H7 (cell line): Measurements from ENCODE around the gene CDH11. TPM values are rescaled to one million over a fixed set of nuclear protein-coding genes. Genes with fewer than 3 reads are reported as not detected.
A peak's percentile ranks its signal among the peaks of the same experiment; 100 is the strongest.

Source experiments
- DNase-seq: peaks from one replicate; pipeline ENCODE4 v3.0.0; 2012
- H3K27me3 ChIP-seq: 2 replicates; pipeline ENCODE4 v1.6.0; 2011; ENCODE audit warnings: mild to moderate bottlenecking, low read length; ENCODE audit not compliant: control insufficient read depth, insufficient read depth
- H3K36me3 ChIP-seq: replicated peaks from 2 replicates; pipeline ENCODE4 v1.5.1; 2011; ENCODE audit warnings: low read length; ENCODE audit not compliant: control insufficient read depth, insufficient read depth
- H3K4me3 ChIP-seq: 2 replicates; pipeline ENCODE4 v1.5.1; 2011; ENCODE audit warnings: low read depth, mild to moderate bottlenecking, control low read depth, low read length, moderate library complexity; ENCODE audit not compliant: insufficient read depth
- total RNA-seq: library from RNA; depleted of rRNA; stranded (reverse); fragments of >200 nt; shearing (Covaris generic); gene quantifications from 2 replicates; pipeline ENCODE4 v1.2.3, GENCODE V29; 2014

Gene CDH11
- total RNA-seq, 1 experiment from 2014 or later: 12.9 TPM

DNA sequence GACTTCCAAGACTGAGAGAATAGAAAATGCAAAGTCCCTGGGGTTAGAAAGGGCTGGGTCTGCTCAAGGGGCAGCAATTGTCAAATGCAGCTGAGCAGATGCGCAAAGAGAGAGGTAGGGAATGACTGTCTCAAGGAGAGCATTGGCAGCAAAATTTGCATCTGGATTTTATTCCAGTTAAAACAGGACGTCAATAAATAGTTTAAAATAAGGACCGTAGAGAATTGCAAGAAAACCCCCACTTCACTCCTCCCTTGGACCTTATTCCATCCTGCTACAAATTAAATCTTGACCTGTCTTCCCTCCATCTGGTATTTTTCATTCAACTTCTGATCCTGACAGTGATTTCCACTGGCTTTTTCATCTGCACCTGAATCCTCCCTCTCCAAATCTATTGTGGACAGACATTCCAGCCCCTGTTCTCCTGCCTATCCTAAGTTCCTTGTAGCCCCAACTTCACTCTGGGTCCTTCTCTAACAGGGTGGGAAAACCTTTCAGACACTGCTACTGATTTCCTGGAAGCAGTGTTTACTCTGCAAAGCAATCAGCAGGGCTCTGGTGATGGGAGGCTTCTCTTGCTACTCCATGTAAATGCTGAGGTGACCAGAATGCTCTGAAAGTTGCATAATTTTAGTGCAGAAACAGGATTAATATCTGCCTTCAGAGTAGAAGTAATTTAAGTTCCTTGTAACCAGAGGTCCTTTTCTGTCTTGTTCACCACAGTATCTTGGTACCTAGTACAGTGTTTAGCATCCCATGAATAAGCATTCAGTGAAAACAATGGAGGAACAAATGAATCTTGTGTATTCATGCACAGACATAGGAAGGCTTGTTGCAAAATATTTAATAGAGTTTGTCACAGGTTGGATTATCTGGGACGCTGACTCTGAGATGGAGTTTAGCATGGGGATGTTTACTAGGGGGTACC lies 79.2 kb downstream of the CDH11 start:
- no peaks in the 10 kb centered on the region for H3K27me3 ChIP-seq
- no peak overlapping the region for H3K4me3 ChIP-seq
- no peaks in the 10 kb centered on the region for H3K36me3 ChIP-seq
- no peak for DNase-seq

DNA sequence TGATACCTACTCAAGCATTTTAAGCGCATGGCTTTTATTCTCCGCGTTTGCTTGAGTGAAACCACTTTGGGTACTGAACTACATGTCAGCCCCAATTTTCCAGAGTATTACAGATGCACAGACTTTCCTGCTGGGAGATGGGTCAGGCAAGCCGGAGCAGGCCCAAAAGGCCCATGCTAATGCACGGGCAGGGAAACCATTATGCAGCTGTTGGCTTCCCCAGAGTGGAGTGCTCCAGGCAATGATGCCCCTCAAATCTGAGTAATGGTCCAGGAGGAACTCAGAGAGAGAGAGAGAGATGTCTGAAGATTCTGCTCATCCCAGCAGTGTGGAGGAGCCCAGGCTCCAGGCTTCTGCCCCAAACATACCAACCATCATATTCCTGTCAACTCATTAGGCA lies 80.2 kb downstream of the CDH11 start:
- no peaks in the 10 kb centered on the region for H3K36me3 ChIP-seq

DNA sequence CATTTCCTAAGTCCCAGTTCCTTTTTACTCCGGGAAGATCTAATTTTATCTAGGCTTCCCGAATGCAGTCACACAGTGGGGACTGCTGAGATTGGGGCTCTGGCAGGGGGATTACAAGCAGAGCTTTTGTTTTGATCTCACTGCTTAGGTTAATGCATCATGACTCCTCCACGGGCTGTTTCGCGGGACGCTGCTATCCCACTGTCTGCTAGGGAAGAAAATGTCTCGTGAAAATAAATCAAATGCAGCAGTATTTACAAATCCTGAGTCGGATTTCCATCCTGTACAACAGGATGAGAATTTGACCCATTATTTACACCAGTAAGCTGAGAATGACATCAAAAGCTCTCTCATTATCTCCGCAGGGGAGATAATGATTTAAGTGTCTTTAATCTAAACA lies 83.8 kb downstream of the CDH11 start:
- peak; percentile 32 for DNase-seq
- no peaks in the 10 kb centered on the region for H3K36me3 ChIP-seq
- no peaks in the 10 kb centered on the region for H3K27me3 ChIP-seq
- H3K4me3 ChIP-seq: no peak overlapping the region

More for the DNA sequence above, 80.2 kb downstream of the CDH11 start:
- DNase-seq: no peak
- Histone ChIP-seq H3K4me3 (no peak overlapping the region), H3K27me3 (no peaks in the 10 kb centered on the region)

DNA sequence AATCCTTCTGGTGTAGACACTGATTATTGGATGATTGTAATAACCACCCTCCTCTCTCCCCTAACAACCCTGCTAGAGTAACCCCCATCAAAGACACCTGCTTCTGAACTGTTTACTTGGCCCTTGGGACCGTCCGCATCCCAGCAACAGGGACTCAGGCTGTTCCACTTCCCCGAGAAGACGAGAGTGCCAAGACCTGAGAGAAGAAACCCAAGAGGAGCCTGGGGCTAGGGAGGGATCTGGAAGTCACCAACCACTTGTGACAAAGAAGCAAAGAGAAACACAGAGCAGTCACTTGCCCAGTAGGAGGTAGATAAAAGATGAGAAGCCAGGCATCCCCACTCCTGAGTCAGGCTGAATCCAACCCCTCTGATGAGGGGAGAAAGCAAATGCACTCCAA lies 84.3 kb downstream of the CDH11 start:
- DNase-seq: no peak
- H3K36me3 ChIP-seq: no peaks in the 10 kb centered on the region
- no peak overlapping the region for H3K4me3 ChIP-seq
- no peaks in the 10 kb centered on the region for H3K27me3 ChIP-seq

DNA sequence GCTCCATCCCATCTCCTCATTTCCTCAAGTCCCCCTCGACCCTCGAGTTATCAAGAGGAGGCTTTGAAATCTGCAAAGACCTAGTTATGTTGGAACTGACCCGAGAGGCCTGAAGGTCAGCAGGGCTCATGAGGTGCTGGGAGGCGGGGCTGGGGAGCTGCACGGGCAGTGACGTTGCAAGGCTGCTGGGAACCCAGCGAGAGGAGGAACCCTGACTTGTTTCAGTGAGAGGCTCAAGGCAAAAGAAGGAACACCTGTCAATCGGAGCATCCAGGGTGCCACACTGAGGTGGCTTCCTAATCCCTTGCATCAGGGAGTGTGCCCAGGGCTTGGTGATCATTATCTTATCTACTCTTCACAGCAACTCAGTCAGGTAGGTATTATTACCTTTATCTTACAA lies 86.9 kb downstream of the CDH11 start:
- no peak overlapping the region for H3K4me3 ChIP-seq

DNA sequence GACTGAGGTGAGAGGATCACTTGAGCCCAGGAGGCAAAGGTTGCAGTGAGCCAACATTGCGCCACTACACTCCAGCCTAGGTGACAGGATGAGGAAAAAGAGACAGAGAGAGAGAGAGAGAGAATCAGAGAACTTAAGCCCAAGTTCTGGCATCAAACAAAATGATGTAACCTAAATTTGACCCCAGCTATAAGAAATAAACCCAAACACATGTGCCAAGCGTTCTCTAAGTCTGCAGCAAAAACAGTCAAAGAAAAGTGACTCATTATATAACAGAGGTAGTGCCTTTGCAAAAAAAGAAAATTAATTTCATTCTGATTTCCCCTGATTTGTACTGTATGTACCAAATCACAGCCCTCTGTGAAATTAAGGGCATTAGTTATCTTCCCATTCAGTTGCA lies 89.5 kb downstream of the CDH11 start:
- Histone ChIP-seq H3K36me3 (no peaks in the 10 kb centered on the region), H3K4me3 (no peak overlapping the region), H3K27me3 (no peaks in the 10 kb centered on the region)
- no peak for DNase-seq

More for the DNA sequence above, 86.9 kb downstream of the CDH11 start:
- no peaks in the 10 kb centered on the region for H3K27me3 ChIP-seq
- DNase-seq: peak; percentile 33
- no peaks in the 10 kb centered on the region for H3K36me3 ChIP-seq

DNA sequence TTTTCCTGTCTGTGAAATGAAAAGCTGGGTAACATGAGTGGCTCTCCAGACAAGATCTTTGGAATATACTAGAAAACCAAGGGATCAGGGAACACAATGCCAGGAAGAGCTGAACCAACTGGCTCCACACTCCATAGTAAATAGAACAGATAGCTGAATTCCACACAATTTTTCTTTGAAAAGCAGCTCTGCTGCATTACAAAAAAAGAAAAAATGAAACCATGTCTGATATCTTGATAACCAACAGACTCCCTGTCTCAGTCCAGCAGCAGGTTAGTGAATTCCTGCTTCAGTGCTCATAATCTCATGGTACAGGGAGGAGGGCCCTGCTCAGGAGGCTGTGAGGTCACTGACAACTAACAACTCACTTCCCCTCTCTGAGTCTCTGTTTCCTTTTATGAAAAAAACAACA lies 97.1 kb downstream of the CDH11 start:
- no peaks in the 10 kb centered on the region for H3K36me3 ChIP-seq
- DNase-seq: no peak
- no peak overlapping the region for H3K4me3 ChIP-seq
- H3K27me3 ChIP-seq: no peaks in the 10 kb centered on the region

DNA sequence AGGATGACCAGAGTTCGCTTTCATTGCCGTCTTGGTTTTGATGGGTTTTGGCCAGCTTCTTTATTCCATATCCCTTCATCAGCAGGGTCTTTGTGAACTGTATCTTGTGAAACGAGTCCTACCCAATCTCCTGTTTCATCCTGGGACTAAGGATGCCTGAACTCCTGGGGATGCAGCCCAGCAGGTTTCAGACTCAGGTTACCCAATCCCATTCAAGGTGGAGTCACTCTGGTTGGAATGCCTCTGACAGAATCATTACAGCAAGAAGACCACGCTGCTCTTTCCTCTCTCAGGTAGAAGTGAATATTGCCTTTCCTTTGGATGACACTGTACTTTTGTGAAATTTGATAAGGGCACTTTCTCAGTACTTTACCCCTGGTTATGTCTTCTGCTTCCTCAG lies 98.1 kb downstream of the CDH11 start:
- H3K27me3 ChIP-seq: no peaks in the 10 kb centered on the region
- no peak for DNase-seq

DNA sequence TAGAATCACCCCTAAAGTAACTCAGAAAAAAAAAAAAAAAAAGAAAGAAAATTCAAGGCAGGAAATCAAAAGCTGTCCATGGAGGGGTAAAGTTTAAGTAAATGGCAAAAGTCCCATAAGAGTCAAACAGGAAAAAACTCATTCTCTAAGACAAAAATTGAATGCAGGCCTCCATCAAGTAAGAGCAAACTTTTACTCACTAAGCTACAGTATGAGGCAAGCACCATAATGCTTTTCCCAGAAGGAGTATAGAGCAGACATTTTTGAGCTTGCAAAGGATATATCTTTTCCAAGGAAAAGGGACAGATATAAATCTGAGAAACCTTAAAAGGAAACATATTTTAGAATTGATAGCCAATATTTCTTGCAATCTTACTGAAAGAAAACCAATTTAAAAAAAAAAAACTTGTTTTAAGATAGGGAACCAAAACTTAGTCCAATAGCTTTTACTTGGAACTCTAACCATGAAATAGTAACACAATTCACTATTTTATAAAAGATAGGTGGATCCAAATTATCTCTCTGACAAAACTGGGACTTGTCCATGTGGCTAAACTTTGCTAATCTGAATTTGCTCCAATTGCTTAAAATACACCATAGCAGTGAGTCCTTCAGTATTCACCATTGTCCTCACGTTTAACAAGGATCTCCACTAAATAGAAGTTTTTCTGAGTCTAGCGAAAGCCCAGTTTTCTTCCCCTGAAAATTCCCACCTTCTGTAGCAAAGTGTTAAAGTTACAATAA lies 99.8 kb downstream of the CDH11 start:
- Histone ChIP-seq H3K4me3 (no peak overlapping the region), H3K36me3 (no peaks in the 10 kb centered on the region), H3K27me3 (no peaks in the 10 kb centered on the region)
- DNase-seq: no peak

More for the DNA sequence above, 98.1 kb downstream of the CDH11 start:
- no peaks in the 10 kb centered on the region for H3K36me3 ChIP-seq
- H3K4me3 ChIP-seq: no peak overlapping the region

DNA sequence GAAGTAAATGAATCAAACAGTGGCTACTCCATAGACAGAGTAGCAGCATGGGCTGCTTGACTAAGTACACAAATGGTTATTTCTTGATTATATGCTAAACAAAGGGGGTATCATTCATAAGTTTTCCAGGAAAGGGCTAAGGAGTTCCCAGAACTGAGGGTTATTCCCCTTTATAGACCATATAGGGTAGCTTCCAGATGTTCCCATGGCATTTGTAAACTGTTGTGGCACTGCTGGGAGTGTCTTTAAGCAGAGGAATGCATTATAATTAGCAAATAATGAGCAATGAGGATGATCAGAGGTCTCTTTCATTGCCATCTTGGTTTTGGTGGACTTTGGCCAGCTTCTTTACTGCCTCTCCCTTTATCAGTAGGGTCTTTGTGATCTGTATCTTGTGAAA lies 105.1 kb downstream of the CDH11 start:
- no peak overlapping the region for H3K4me3 ChIP-seq
- no peaks in the 10 kb centered on the region for H3K36me3 ChIP-seq
- DNase-seq: no peak
- no peaks in the 10 kb centered on the region for H3K27me3 ChIP-seq

DNA sequence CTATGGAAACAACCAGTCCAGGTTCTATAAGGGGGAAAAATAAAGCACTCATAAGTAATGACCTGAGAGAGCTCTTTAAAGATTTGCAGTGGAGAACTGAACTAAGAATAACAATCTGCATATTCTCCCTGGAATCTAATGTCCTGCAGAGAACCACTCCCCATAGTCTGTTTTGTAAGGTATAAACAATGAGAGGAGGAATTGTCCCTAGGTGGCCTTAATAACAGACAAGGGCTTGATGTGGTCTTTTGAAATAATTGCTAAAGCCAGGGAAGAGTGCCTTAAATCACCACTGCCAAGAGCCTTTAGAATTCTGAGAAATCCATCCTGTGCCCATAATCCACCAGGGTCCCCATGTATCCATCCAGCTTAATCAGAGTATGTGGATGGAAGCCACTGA lies 106.3 kb downstream of the CDH11 start:
- H3K27me3 ChIP-seq: no peaks in the 10 kb centered on the region
- no peak for DNase-seq
- H3K4me3 ChIP-seq: no peak overlapping the region
- no peaks in the 10 kb centered on the region for H3K36me3 ChIP-seq

DNA sequence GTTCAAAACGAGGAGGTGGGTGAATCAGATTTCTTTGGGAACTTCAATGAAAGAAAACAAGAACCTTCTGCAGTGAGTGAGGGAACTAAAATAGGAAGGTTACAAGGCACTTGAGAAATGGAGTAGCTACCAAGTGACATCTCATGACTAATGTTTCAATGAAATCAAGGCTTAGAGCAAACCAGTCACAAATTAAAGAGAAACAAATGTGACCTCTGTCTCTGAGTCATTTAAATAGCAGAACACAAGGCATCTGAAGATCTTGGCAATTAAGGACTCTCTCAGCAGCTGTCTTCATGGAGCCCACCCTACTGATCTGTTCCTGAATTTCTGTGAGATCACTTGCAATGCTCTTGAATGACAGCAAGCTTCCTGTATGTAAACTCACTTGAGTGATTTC lies 109.5 kb downstream of the CDH11 start:
- Histone ChIP-seq H3K4me3 (no peak overlapping the region), H3K36me3 (no peaks in the 10 kb centered on the region), H3K27me3 (no peaks in the 10 kb centered on the region)
- DNase-seq: no peak

DNA sequence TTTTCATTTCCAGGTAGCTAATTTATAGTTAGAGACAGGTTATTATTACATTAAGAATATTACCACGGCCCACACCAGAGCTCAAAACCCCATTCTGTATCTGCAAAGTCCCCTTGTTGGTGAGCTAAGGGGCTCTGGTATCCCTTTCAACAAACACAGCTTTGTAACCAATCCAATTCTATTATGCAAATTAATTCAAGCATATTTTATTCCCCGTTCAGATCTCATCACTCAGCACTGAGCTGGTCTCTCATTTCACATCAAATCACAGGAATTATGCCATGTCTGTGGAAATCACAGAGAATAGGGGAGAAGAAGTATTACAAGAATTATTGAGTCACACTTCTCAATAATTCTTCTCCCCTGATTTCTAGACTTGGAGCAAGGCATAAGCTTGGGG lies 111.7 kb downstream of the CDH11 start:
- no peak for DNase-seq
- Histone ChIP-seq H3K36me3 (no peaks in the 10 kb centered on the region), H3K27me3 (no peaks in the 10 kb centered on the region), H3K4me3 (no peak overlapping the region)

DNA sequence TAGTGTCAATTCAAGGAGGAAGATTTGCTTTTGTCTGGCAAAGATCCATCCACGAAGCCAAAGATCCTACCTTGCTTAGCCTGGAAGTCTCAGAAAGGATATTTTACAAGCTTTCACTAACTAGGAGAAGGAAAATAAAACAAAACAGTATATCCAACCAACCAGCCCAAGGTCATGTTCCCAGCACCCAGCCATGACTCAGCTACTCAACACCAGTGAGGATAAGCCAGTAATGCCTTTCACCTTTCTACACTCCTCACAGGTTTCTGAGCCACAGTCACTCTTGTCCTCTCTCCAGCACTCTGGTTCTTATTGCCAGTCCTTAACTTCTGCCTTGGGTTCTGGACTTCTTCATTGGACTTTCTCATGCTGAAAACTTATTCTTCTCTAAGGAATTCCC lies 116.2 kb downstream of the CDH11 start:
- no peak overlapping the region for H3K4me3 ChIP-seq
- no peaks in the 10 kb centered on the region for H3K36me3 ChIP-seq

DNA sequence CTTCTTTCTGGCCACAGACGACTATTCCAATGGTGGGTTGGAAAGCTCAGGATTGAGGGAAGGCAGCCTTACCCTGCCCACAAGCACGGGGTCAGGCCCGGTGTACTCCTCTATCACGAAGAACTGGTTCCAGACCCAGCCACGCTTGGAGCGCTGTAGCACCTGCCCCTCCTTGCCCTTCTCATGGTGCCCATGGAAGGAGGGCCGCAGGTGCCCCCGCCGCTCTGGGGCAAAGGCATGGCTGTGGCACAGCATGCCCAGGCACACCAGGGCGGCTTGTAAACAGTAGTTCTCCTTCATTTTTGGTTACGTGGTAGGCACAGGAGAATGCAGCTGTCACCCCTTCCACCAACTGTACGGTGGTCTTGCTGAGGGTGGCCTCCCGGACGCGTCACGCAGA lies 117.3 kb downstream of the CDH11 start:
- Histone ChIP-seq H3K4me3 (no peak overlapping the region), H3K36me3 (no peaks in the 10 kb centered on the region), H3K27me3 (no peaks in the 10 kb centered on the region)
- no peak for DNase-seq

More for the DNA sequence above, 116.2 kb downstream of the CDH11 start:
- no peaks in the 10 kb centered on the region for H3K27me3 ChIP-seq
- DNase-seq: no peak
